GM12865 (cell line): ENCODE measurements around the gene KATNB1.

Experiments used
- DNase-seq: peaks from one replicate; pipeline ENCODE4 v3.0.0; 2010; ENCODE audit warnings: low read depth
- H3K4me3 ChIP-seq: 2 replicates; pipeline ENCODE4 v1.5.1; 2011; ENCODE audit warnings: mild to moderate bottlenecking, low read depth, low read length, control low read depth
- CTCF ChIP-seq: IDR thresholded peaks from 2 replicates; pipeline ENCODE4 v1.5.1; 2011; ENCODE audit warnings: low read length, control low read depth, low read depth, inconsistent platforms; ENCODE audit not compliant: insufficient read depth; ENCODE audit errors: missing control alignments

KATNB1 gene

GRCh38 chr16:57735755-57736418 is at the start of gene KATNB1:
KATNB1 (plus strand) TSS chr16:57735770; CDS start chr16:57737244, 1,474 bp downstream.
- DNase-seq: no peak
- no peak for TF ChIP-seq CTCF
- peak within 1 kb of the TSS; percentile 84 for H3K4me3 ChIP-seq

- TF ChIP-seq CTCF: no peak
- DNase-seq: no peak
- H3K4me3 ChIP-seq: no peak overlapping the region
These were observed 49.0 kb upstream of the KATNB1 start for GRCh38 chr16:57686577-57686976.

- DNase-seq: no peak
- no peak overlapping the region for H3K4me3 ChIP-seq
- TF ChIP-seq CTCF: no peak
These were observed 48.1 kb upstream of the KATNB1 start for GRCh38 chr16:57687363-57687929.

- TF ChIP-seq CTCF: no peak
- DNase-seq: no peak
- H3K4me3 ChIP-seq: no peak overlapping the region
These were observed 47.0 kb upstream of the KATNB1 start for GRCh38 chr16:57688487-57688986.

GRCh38 chr16:57688987-57689761 is 46.4 kb upstream of the KATNB1 start:
- TF ChIP-seq CTCF: no peak
- DNase-seq: no peak
- no peak overlapping the region for H3K4me3 ChIP-seq

GRCh38 chr16:57689762-57690558 is 45.6 kb upstream of the KATNB1 start:
- no peak overlapping the region for H3K4me3 ChIP-seq
- no peak for TF ChIP-seq CTCF
- peak; percentile 80 for DNase-seq
